ENCODE measurements around the gene INPP5E.

DNA sequence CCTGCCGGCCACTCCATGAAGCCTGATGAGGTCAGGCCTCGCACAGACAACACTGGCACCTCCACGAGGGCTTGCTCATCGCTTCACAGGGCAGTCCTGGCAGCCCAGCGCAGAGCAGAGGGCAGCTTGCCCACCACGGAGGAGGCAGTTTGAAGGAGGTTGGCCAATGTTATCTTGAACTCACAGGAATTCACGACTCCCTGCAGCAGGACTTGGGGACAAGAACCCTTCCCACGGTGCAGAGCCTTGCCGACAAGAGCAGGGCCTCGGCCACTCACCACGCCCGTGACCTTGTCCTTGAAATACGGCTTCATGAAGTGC is 44.7 kb downstream of the INPP5E start:
- TF ChIP-seq, protein P1, sequence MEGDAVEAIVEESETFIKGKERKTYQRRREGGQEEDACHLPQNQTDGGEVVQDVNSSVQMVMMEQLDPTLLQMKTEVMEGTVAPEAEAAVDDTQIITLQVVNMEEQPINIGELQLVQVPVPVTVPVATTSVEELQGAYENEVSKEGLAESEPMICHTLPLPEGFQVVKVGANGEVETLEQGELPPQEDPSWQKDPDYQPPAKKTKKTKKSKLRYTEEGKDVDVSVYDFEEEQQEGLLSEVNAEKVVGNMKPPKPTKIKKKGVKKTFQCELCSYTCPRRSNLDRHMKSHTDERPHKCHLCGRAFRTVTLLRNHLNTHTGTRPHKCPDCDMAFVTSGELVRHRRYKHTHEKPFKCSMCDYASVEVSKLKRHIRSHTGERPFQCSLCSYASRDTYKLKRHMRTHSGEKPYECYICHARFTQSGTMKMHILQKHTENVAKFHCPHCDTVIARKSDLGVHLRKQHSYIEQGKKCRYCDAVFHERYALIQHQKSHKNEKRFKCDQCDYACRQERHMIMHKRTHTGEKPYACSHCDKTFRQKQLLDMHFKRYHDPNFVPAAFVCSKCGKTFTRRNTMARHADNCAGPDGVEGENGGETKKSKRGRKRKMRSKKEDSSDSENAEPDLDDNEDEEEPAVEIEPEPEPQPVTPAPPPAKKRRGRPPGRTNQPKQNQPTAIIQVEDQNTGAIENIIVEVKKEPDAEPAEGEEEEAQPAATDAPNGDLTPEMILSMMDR (conservative IDR thresholded peaks at IDR 0.05; ENCODE audit: low read length): no peak
- TF ChIP-seq EZH2phosphoT487 (IDR thresholded peaks at IDR 0.05; ENCODE audit: borderline replicate concordance, low read depth, low read length): no peak

All from OCI-LY7 (cell line).